Neural progenitor cell (in vitro differentiated cells): ENCODE results near the gene PEAK1.

ENCODE experiments used
- CTCF ChIP-seq: fragments of 200-600 bp; sonication (generic); IDR thresholded peaks from 2 replicates; pipeline ENCODE4 v1.5.1; 2017; ENCODE audit warnings: antibody characterized with exemption, mild to moderate bottlenecking
- EZH2 ChIP-seq: fragments of 200-600 bp; sonication (generic); IDR thresholded peaks from 2 replicates; pipeline ENCODE4 v1.6.1; 2017; ENCODE audit warnings: antibody characterized with exemption, mild to moderate bottlenecking, moderate library complexity

- TF ChIP-seq CTCF (no peak), EZH2 (no peak)
Observed at GRCh38 chr15:77104155-77104554, 315.7 kb downstream of the PEAK1 start.
